GM23248 (cell line): ENCODE measurements around the gene ANKRD63.

Experiments
- EZH2 ChIP-seq: fragments of 200-600 bp; sonication (generic); IDR thresholded peaks from 2 replicates; pipeline ENCODE4 v1.6.1; 2018; ENCODE audit warnings: antibody characterized with exemption, mild to moderate bottlenecking; ENCODE audit not compliant: insufficient read depth, poor library complexity, severe bottlenecking
- EZH2phosphoT487 ChIP-seq: fragments of 200-600 bp; sonication (generic); IDR thresholded peaks from 2 replicates; pipeline ENCODE4 v1.6.1; 2018; ENCODE audit warnings: antibody characterized with exemption, moderate library complexity, mild to moderate bottlenecking, low read depth; ENCODE audit not compliant: insufficient read depth

DNA sequence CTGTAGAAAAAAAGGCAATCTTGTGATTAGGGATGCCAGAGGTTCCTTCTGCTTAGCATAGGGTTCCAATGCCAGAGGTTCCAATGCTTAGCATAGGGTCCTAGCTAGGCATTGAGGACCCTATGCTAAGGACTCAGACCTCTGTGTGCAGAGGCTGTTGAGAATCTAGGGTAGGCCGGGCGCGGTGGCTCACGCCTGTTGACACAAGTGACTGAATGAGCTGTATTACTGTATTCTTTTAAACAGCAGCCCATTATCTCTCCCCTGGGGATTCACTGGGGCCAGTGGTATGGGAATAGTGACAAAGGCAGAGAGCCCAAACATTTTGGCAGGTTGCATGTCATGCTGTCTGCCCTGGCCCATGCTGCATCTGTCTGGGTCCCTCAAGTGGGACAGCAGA is 27.8 kb downstream of the ANKRD63 start:
- TF ChIP-seq EZH2 (no peak), EZH2phosphoT487 (no peak)
